BJ (cell line): Measurements from ENCODE around the gene INPP4A. TPM values are rescaled to one million over a fixed set of nuclear protein-coding genes. Genes with fewer than 3 reads are reported as not detected.

Experiments used
- CTCF ChIA-PET: fragments of 350-600 bp; formaldehyde crosslinking; extraction: SDS; loops from one replicate; lab custom pipeline; 2021; ENCODE audit warnings: antibody characterized with exemption, inconsistent platforms; lab: Yijun Ruan, JAX
- POLR2A ChIA-PET: fragments of 300-600 bp; sonication (Branson Sonifier 250); formaldehyde crosslinking; extraction: SDS; loops from one replicate; lab custom pipeline; 2021; ENCODE audit warnings: antibody characterized with exemption; lab: Charles Lee
- DNase-seq: peaks from one replicate; pipeline ENCODE4 v3.0.0-alpha.2; 2011; ENCODE audit warnings: low read depth
- H3K27me3 ChIP-seq: 2 replicates; pipeline ENCODE4 v1.6.0; 2011; ENCODE audit warnings: low read length; ENCODE audit not compliant: control insufficient read depth, insufficient read depth
- H3K36me3 ChIP-seq: 2 replicates; pipeline ENCODE4 v1.5.1; 2011; ENCODE audit warnings: low read length; ENCODE audit not compliant: control insufficient read depth, insufficient read depth
- H3K4me3 ChIP-seq: 2 replicates; pipeline ENCODE4 v1.5.1; 2011; ENCODE audit warnings: low read depth, mild to moderate bottlenecking, control low read depth, low read length
- polyA plus RNA-seq: library from polyadenylated mRNA; depleted of rRNA; stranded (reverse); fragments of >200 nt; gene quantifications from 2 replicates; pipeline ENCODE4 v1.2.3, GENCODE V29; 2011
- TF ChIP-seq, protein P1 (sequence below): IDR thresholded peaks from 2 replicates; pipeline ENCODE4 v1.5.1; 2011; ENCODE audit warnings: low read depth, mild to moderate bottlenecking, control low read depth, inconsistent platforms, low read length, moderate library complexity; ENCODE audit not compliant: insufficient read depth

The INPP4A gene
- polyA plus RNA-seq, 1 experiment, result 21.0 TPM

DNA sequence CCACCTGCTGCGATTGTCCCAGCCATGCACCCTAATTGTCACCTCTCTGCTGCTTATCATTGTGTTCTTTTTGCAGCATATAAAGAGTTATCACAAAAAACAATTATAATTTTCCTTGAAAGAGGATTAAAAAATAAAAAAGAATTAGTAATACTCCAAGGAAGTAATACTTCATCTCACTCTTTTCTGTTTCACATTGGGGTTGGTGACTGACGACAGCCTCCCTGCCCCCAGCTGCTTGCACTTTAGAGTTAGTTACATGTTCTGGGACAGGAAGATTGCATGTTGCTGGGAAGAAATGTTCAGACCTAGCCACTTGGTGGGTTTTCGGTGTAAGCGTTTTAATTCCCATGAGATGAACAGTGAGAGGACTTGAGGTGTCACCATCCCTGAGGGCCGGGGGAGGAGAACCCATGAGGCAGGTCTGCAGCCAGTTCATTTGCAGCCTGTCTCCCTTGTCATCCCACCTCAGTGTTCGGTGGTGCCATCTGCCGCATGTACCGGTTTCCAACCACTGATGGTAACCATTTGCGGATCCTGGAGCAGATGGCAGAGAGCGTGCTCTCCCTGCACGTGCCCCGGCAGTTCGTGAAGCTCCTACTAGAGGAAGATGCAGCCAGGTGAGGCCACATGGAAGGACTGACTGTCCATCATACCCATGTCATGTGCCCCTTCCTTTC, 94.5 kb downstream of the INPP4A start:
- DNase-seq, result no peak
- Histone ChIP-seq H3K27me3 (no peaks in the 10 kb centered on the region), H3K4me3 (no peak overlapping the region), H3K36me3 (peaks cover 11% of the 10 kb centered on the region)
- POLR2A ChIA-PET, result no interaction called here
- CTCF ChIA-PET, result no interaction called here
- TF ChIP-seq, protein P1, sequence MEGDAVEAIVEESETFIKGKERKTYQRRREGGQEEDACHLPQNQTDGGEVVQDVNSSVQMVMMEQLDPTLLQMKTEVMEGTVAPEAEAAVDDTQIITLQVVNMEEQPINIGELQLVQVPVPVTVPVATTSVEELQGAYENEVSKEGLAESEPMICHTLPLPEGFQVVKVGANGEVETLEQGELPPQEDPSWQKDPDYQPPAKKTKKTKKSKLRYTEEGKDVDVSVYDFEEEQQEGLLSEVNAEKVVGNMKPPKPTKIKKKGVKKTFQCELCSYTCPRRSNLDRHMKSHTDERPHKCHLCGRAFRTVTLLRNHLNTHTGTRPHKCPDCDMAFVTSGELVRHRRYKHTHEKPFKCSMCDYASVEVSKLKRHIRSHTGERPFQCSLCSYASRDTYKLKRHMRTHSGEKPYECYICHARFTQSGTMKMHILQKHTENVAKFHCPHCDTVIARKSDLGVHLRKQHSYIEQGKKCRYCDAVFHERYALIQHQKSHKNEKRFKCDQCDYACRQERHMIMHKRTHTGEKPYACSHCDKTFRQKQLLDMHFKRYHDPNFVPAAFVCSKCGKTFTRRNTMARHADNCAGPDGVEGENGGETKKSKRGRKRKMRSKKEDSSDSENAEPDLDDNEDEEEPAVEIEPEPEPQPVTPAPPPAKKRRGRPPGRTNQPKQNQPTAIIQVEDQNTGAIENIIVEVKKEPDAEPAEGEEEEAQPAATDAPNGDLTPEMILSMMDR, result no peak

- no peaks in the 10 kb centered on the region for H3K27me3 ChIP-seq
- TF ChIP-seq, protein P1, result no peak
- peaks cover 14% of the 10 kb centered on the region for H3K36me3 ChIP-seq
- no peak for DNase-seq
- no peak overlapping the region for H3K4me3 ChIP-seq
- ChIA-PET CTCF (no interaction called here), POLR2A (no interaction called here)
Measured at GRCh38 chr2:98540536-98540935, 95.9 kb downstream of the INPP4A start.

- ChIA-PET POLR2A (no interaction called here), CTCF (interaction anchor here (0.8 kb wide), 1 partner anchor 53 kb away, joined by 3 read pairs; no protein-coding TSS in a partner anchor)
- TF ChIP-seq, protein P1, result no peak
- no peak overlapping the region for H3K4me3 ChIP-seq
- no peak for DNase-seq
- H3K36me3 ChIP-seq, result peaks cover 17% of the 10 kb centered on the region
- no peaks in the 10 kb centered on the region for H3K27me3 ChIP-seq
Measured at GRCh38 chr2:98541489-98541888, 96.8 kb downstream of the INPP4A start.

GRCh38 chr2:98541906-98542305, 97.2 kb downstream of the INPP4A start:
- ChIA-PET POLR2A (no interaction called here), CTCF (no interaction called here)
- H3K4me3 ChIP-seq, result no peak overlapping the region
- TF ChIP-seq, protein P1, result no peak
- H3K27me3 ChIP-seq, result no peaks in the 10 kb centered on the region
- DNase-seq, result no peak
- H3K36me3 ChIP-seq, result peaks cover 20% of the 10 kb centered on the region

- CTCF ChIA-PET, result interaction anchor here (1.3 to 1.6 kb wide), 2 partner anchors 30 to 58 kb away, joined by 3 read pairs; no protein-coding TSS in a partner anchor
- TF ChIP-seq, protein P1, result no peak
- H3K4me3 ChIP-seq, result no peak overlapping the region
- peaks cover 21% of the 10 kb centered on the region for H3K36me3 ChIP-seq
- H3K27me3 ChIP-seq, result no peaks in the 10 kb centered on the region
- POLR2A ChIA-PET, result no interaction called here
- DNase-seq, result no peak
Measured at GRCh38 chr2:98543214-98543613, 98.6 kb downstream of the INPP4A start.
